Endothelial cell of umbilical vein (primary cell): ENCODE data around the gene PTGES2. TPM values are rescaled to one million over a fixed set of nuclear protein-coding genes. Genes with fewer than 3 reads are reported as not detected.

Experiments used
- BruUV-seq: library from RNA; stranded (reverse); fragments of 400-500 nt; replicated peaks from 2 replicates; lab custom pipeline; 2021; lab: Mats Ljungman, UMichigan
- CTCF ChIA-PET: fragments of 300-600, 350-600 bp; sonication (Branson Sonifier 250); formaldehyde crosslinking; loops from one replicate; lab custom pipeline; 2021; ENCODE audit warnings: antibody characterized with exemption, inconsistent platforms; lab: Charles Lee
- POLR2A ChIA-PET: fragments of 300-600, 350-600 bp; sonication (Branson Sonifier 250); formaldehyde crosslinking; loops from one replicate; lab custom pipeline; 2021; ENCODE audit warnings: antibody characterized with exemption, inconsistent platforms; lab: Charles Lee
- DNase-seq: peaks from one replicate; pipeline ENCODE4 v3.0.0-alpha.2; 2011; ENCODE audit warnings: low read depth, low spot score
- FAIRE-seq: peaks from 2 replicates; lab custom pipeline; 2011; peaks lifted over from hg19 to GRCh38; lab: Jason Lieb, UNC
- H2AFZ ChIP-seq: 2 replicates; pipeline ENCODE4 v1.6.0; 2012; ENCODE audit warnings: low read depth, low read length, control low read depth, inconsistent platforms
- H3K27ac ChIP-seq: 2 replicates; pipeline ENCODE4 v1.5.1; 2011; ENCODE audit warnings: low read depth, mild to moderate bottlenecking, control low read depth, low read length, moderate library complexity; ENCODE audit not compliant: insufficient read depth
- H3K27me3 ChIP-seq, 2 experiments: 2 replicates each; pipeline versions ENCODE4 v1.6.0 to v1.6.1; 2011; ENCODE audit warnings: low read length in 2 of 2, mixed read lengths in 1 of 2; ENCODE audit not compliant: control insufficient read depth in 2 of 2, insufficient read depth in 2 of 2
- H3K36me3 ChIP-seq, 2 experiments: 2 replicates in 1 of 2; 3 replicates in 1 of 2; pipeline ENCODE4 v1.5.1; 2011; ENCODE audit warnings: low read length in 2 of 2, mild to moderate bottlenecking in 1 of 2, moderate library complexity in 1 of 2; ENCODE audit not compliant: control insufficient read depth in 2 of 2, insufficient read depth in 2 of 2; ENCODE audit errors: extremely low read depth in 1 of 2
- H3K4me1 ChIP-seq: 3 replicates; pipeline ENCODE4 v1.5.1; 2011; ENCODE audit warnings: mild to moderate bottlenecking, low read length; ENCODE audit not compliant: control insufficient read depth, insufficient read depth; ENCODE audit errors: extremely low read depth
- H3K4me2 ChIP-seq: 2 replicates; pipeline ENCODE4 v1.6.1; 2011; ENCODE audit warnings: low read length, control low read depth, mixed read lengths; ENCODE audit not compliant: insufficient read depth
- H3K4me3 ChIP-seq, 3 experiments: fragments of 200-600 bp in 1 of 3; sonication (generic), shearing (Covaris generic) in 1 of 3; replicated peaks in 1 of 3; 2 replicates each; pipeline ENCODE4 v1.5.1; 2011 to 2016; ENCODE audit warnings: control low read depth in 3 of 3, low read length in 3 of 3, mild to moderate bottlenecking in 2 of 3, inconsistent platforms in 1 of 3, low read depth in 1 of 3, moderate library complexity in 1 of 3; ENCODE audit not compliant: insufficient read depth in 1 of 3
- H3K79me2 ChIP-seq: 2 replicates; pipeline ENCODE4 v1.6.0; 2012; ENCODE audit warnings: low read length, inconsistent platforms; ENCODE audit not compliant: control insufficient read depth, insufficient read depth
- H3K9ac ChIP-seq: replicated peaks from 2 replicates; pipeline ENCODE3; 2011; ENCODE audit warnings: low read length, control low read depth; ENCODE audit not compliant: insufficient read depth; ENCODE audit errors: extremely low read depth
- H3K9me1 ChIP-seq: replicated peaks from 3 replicates; pipeline ENCODE4 v1.6.0; 2011; ENCODE audit warnings: mild to moderate bottlenecking, low read length; ENCODE audit not compliant: control insufficient read depth, insufficient read depth; ENCODE audit errors: extremely low read depth
- H3K9me3 ChIP-seq: replicated peaks from 2 replicates; pipeline ENCODE4 v1.5.1; 2012; ENCODE audit warnings: low read length, inconsistent platforms; ENCODE audit not compliant: control insufficient read depth, insufficient read depth
- H4K20me1 ChIP-seq: replicated peaks from 2 replicates; pipeline ENCODE3; 2011; ENCODE audit warnings: mild to moderate bottlenecking, low read length; ENCODE audit not compliant: control insufficient read depth, insufficient read depth; ENCODE audit errors: extremely low read depth
- EZH2 ChIP-seq: IDR thresholded peaks from 2 replicates; pipeline ENCODE4 v1.6.1; 2012; ENCODE audit warnings: borderline replicate concordance, low read depth, mild to moderate bottlenecking, moderate library complexity, low read length, inconsistent platforms; ENCODE audit not compliant: severe bottlenecking
- FOS ChIP-seq: IDR thresholded peaks from 2 replicates; pipeline ENCODE4 v1.6.1; 2011; ENCODE audit warnings: mild to moderate bottlenecking, low read length, moderate library complexity, borderline replicate concordance; ENCODE audit not compliant: insufficient read depth
- GATA2 ChIP-seq: IDR thresholded peaks from 2 replicates; pipeline ENCODE4 v1.7.0; 2011; ENCODE audit warnings: low read depth, mild to moderate bottlenecking, moderate library complexity, mixed read lengths, low read length; ENCODE audit not compliant: insufficient read length, insufficient read depth
- JUN ChIP-seq: IDR thresholded peaks from 2 replicates; pipeline ENCODE4 v1.6.1; 2011; ENCODE audit warnings: borderline replicate concordance, low read depth; ENCODE audit not compliant: insufficient read length, insufficient read depth
- MYC ChIP-seq: IDR thresholded peaks from one replicate; pipeline ENCODE4 v1.6.1; 2011; ENCODE audit warnings: mild to moderate bottlenecking, low read depth, low read length
- POLR2A ChIP-seq: IDR thresholded peaks from 2 replicates; pipeline ENCODE4 v1.6.1; 2012; ENCODE audit warnings: low read depth, mild to moderate bottlenecking, control low read depth, low read length
- POLR2AphosphoS5 ChIP-seq: IDR thresholded peaks from 2 replicates; pipeline ENCODE4 v1.6.1; 2012; ENCODE audit warnings: low read depth, mild to moderate bottlenecking, control low read depth, low read length, moderate library complexity; ENCODE audit not compliant: insufficient read depth
- dilution Hi-C: fragments of 300-500 bp; cut with MboI; formaldehyde crosslinking; loops from one replicate; pipeline ENCODE4 v1.15.0; 2019; ENCODE audit warnings: low sequenced_read_pairs; ENCODE audit not compliant: extremely low pct_ligation_motif_present
- intact Hi-C: fragments of 100-400 bp; cut with micrococcal nuclease; formaldehyde crosslinking; loops from one replicate; pipeline ENCODE4 v1.10.0; 2022
- polyA plus RNA-seq, 4 experiments: library from polyadenylated mRNA; depleted of rRNA in 3 of 4; stranded (reverse) in 3 of 4; unstranded in 1 of 4; fragments of >200 nt; gene quantifications; 2 replicates each; pipeline versions ENCODE4 v1.2.1 to v1.2.3, GENCODE V29; 2011 to 2012; ENCODE audit warnings: missing spikeins in 1 of 4
- total RNA-seq: library from RNA; stranded (reverse); gene quantifications from 2 replicates; pipeline ENCODE4 v1.2.3, GENCODE V29; 2021
- TF ChIP-seq, protein P1 (sequence below), 2 donors: IDR thresholded peaks; 1 replicate in 1 of 2; 2 replicates in 1 of 2; pipeline ENCODE4 v1.5.1; 2011; ENCODE audit warnings: low read length in 2 of 2, mild to moderate bottlenecking in 2 of 2, moderate library complexity in 2 of 2, control low read depth in 1 of 2, inconsistent platforms in 1 of 2, low read depth in 1 of 2; ENCODE audit not compliant: insufficient read depth in 1 of 2; ENCODE audit errors: extremely low read depth in 1 of 2

Gene PTGES2
- total and polyA plus RNA-seq, 2 donors (not counting 3 experiments of a cell fraction or from before 2014, with no cell fraction given), result 64.2 to 69.9 TPM

DNA sequence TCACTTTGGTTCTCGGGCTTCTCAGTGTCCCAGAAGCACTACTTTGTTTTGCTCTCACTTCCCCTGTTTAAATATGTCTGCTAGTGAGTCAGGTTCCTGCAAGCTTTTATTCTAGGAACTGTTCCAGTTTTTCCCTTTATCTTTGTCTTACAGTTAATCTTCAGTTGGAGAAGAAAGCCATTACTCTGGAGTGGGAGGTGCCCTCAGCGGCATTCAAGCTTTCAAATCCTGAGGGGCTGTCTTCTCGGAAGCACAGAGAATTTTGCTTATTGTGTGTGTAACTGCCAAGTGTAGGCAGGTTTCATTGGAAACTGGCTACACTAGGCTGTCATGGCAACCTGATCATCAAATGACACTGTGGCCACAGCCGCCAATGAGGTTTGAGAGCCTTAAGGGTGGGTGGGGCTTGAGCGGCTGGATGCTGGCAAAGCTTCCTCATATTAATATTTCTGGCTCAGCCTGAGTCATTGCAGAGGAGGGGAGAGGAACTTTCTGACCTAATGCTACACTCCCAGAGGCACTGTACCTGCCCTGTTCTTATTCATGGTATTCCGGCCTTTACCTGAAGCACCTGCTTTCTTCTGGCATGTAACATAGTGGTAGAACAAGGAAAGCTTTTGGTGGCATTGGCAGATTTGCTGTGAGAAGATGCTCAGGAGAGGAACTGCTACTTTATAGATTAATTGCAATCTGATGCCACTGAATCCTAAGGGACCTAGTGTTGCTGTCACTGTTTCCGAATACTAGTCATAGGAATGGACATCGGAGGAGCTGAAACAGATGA lies 33.2 kb downstream of the PTGES2 start:
- intact Hi-C loops (loop anchor here (1.0 kb wide), 1 partner anchor 26 kb away; the partner anchor contains the start of gene SLC25A25), dilution Hi-C loops (no loop called here)
- no TSS peak for BruUV-seq
- Histone ChIP-seq H3K79me2 (peaks cover 40% of the 10 kb centered on the region), H2AFZ (peak overlapping the region; percentile 56), H3K27ac (peak overlapping the region; percentile 93), H3K9me3 (no peaks in the 10 kb centered on the region), H3K4me2 (peak overlapping the region; percentile 94), H3K36me3 (no peaks in the 10 kb centered on the region), H3K4me3 (peak overlapping the region in 2 of 3 experiments; percentile 22 to 54), H3K27me3 (no peaks in the 10 kb centered on the region), H3K4me1 (peaks cover 33% of the 10 kb centered on the region), H4K20me1 (no peaks in the 10 kb centered on the region), H3K9me1 (no peaks in the 10 kb centered on the region), H3K9ac (peak overlapping the region; percentile 90)
- DNase-seq, result peak; percentile 98
- TF ChIP-seq POLR2AphosphoS5 (peak; percentile 40), GATA2 (no peak), POLR2A (peak; percentile 67), MYC (no peak), EZH2 (no peak), FOS (peak; percentile 44), JUN (peak; percentile 6)
- TF ChIP-seq, protein P1, sequence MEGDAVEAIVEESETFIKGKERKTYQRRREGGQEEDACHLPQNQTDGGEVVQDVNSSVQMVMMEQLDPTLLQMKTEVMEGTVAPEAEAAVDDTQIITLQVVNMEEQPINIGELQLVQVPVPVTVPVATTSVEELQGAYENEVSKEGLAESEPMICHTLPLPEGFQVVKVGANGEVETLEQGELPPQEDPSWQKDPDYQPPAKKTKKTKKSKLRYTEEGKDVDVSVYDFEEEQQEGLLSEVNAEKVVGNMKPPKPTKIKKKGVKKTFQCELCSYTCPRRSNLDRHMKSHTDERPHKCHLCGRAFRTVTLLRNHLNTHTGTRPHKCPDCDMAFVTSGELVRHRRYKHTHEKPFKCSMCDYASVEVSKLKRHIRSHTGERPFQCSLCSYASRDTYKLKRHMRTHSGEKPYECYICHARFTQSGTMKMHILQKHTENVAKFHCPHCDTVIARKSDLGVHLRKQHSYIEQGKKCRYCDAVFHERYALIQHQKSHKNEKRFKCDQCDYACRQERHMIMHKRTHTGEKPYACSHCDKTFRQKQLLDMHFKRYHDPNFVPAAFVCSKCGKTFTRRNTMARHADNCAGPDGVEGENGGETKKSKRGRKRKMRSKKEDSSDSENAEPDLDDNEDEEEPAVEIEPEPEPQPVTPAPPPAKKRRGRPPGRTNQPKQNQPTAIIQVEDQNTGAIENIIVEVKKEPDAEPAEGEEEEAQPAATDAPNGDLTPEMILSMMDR (IDR thresholded peaks at IDR 0.05; ENCODE audit: extremely low read depth in 1 of 2, insufficient read depth in 1 of 2, low read depth in 1 of 2, low read length in 2 of 2), result no peak
- FAIRE-seq, result peak; percentile 99
- POLR2A ChIA-PET, result interaction anchor here (0.6 to 0.8 kb wide), 3 partner anchors 20 to 32 kb away, joined by 3 read pairs; no protein-coding TSS in a partner anchor
- CTCF ChIA-PET, result interaction anchor here (1.0 to 4.9 kb wide), 7 partner anchors 9 to 151 kb away, joined by 3 to 55 read pairs (median 6); no protein-coding TSS in a partner anchor
